Spleen (tissue), 11 donors: ENCODE measurements around the gene SEPSECS. TPM values are rescaled to one million over a fixed set of nuclear protein-coding genes. Genes with fewer than 3 reads are reported as not detected.

ENCODE experiments used
- DNase-seq: peaks from one replicate; pipeline ENCODE4 v3.0.0-alpha.2; 2020
- H3K27ac ChIP-seq, 8 donors: fragments of 200-600 bp; sonication (generic) in 7 of 8; 1 replicate in 4 of 8; 2 replicates in 4 of 8; pipeline versions ENCODE4 v1.5.0 to v1.8.0; 2016 to 2021; ENCODE audit warnings: inconsistent platforms in 4 of 8, mild to moderate bottlenecking in 4 of 8, moderate library complexity in 1 of 8
- H3K27me3 ChIP-seq, 7 donors: fragments of 200-600 bp; sonication (generic) in 6 of 7; replicated peaks in 1 of 7; 1 replicate in 4 of 7; 2 replicates in 3 of 7; pipeline versions ENCODE4 v1.5.0 to v1.8.0; 2016 to 2021; ENCODE audit warnings: inconsistent platforms in 3 of 7, mild to moderate bottlenecking in 1 of 7
- H3K36me3 ChIP-seq, 6 donors: fragments of 200-600 bp; sonication (generic) in 5 of 6; 1 replicate in 4 of 6; 2 replicates in 2 of 6; pipeline versions ENCODE4 v1.5.0 to v1.8.0; 2016 to 2021; ENCODE audit warnings: inconsistent platforms in 2 of 6
- H3K4me1 ChIP-seq, 6 donors: fragments of 200-600 bp; sonication (generic) in 5 of 6; 1 replicate in 3 of 6; 2 replicates in 3 of 6; pipeline versions ENCODE4 v1.5.0 to v1.8.0; 2016 to 2021; ENCODE audit warnings: inconsistent platforms in 3 of 6
- H3K4me3 ChIP-seq, 8 donors: fragments of 200-600 bp; sonication (generic) in 7 of 8; 1 replicate in 4 of 8; 2 replicates in 4 of 8; pipeline versions ENCODE4 v1.5.0 to v1.8.0; 2016 to 2021; ENCODE audit warnings: inconsistent platforms in 4 of 8, mild to moderate bottlenecking in 4 of 8, moderate library complexity in 2 of 8
- H3K9me3 ChIP-seq, 8 donors: fragments of 200-600 bp; sonication (generic) in 7 of 8; 1 replicate in 4 of 8; 2 replicates in 4 of 8; pipeline versions ENCODE4 v1.5.0 to v1.8.0; 2016 to 2021; ENCODE audit warnings: inconsistent platforms in 4 of 8
- CTCF ChIP-seq, 11 experiments: fragments of 200-600 bp in 7 of 11; fragments of 450-650 bp in 4 of 11; sonication (generic) in 4 of 11; IDR thresholded peaks in 8 of 11; conservative IDR thresholded peaks in 3 of 11; 1 replicate in 7 of 11; 2 replicates in 4 of 11; pipeline versions ENCODE4 v1.4.0 to v1.8.0; 2016 to 2021; ENCODE audit warnings: antibody characterized with exemption in 11 of 11, inconsistent platforms in 4 of 11, mild to moderate bottlenecking in 1 of 11
- POLR2A ChIP-seq, 3 donors: fragments of 450-650 bp; IDR thresholded peaks; one replicate each; pipeline ENCODE4 v1.5.1; 2017; ENCODE audit warnings: antibody characterized with exemption in 3 of 3, mild to moderate bottlenecking in 1 of 3
- POLR2AphosphoS5 ChIP-seq, 3 donors: sonication (generic); formaldehyde crosslinking; IDR thresholded peaks; one replicate each; pipeline ENCODE4 v1.5.1; 2017; ENCODE audit warnings: antibody characterized with exemption in 3 of 3
- WGBS, 5 donors: extraction: QIAGEN DNeasy Blood & Tissue Kit in 3 of 5; methylation state at CpG; one replicate each; pipeline versions ENCODE4 v1.1.5 to v1.1.7; 2013 to 2018; 5-methylcytosine and 5-hydroxymethylcytosine counted together
- intact Hi-C: fragments of 100-400 bp; cut with DNase I; formaldehyde crosslinking; loops from one replicate; pipeline ENCODE4 v1.15.0; 2023; ENCODE audit warnings: low total_unique reads
- polyA plus RNA-seq, 3 donors: library from polyadenylated mRNA; stranded (reverse); fragments of 200-250 nt; gene quantifications; one replicate each; pipeline ENCODE4 v1.2.1, GENCODE V29; 2013
- total RNA-seq, 7 donors: library from RNA; depleted of rRNA in 3 of 7; stranded (reverse); fragments of >200 nt in 3 of 7; fragmentation: NEBNext Ultra II Directional in 4 of 7; extraction: Animal tissue kit (Norgen Biotek cat#: 25700) in 4 of 7; gene quantifications; one replicate each; pipeline versions ENCODE4 v1.1.0 to v1.2.1, GENCODE V29; 2016 to 2021
- donor health status: healthy with polysubstance abuse.
- donor health status: DM: no; HTN: no; CAD: no; lungs with moderate emphysema.
- donor health status: DM: no; HTN: no; CAD: no.
- donor health status: Bipolar disorder and iron deficiency.
- donor health status: healthy.
- donor health status: DM: no; HTN: no; CAD: no.
- donor health status: DM: yes; HTN: yes; CAD: no.

SEPSECS gene
- total and polyA plus RNA-seq, 10 donors = 4.8 to 15.2 (median 11.3) TPM

DNA sequence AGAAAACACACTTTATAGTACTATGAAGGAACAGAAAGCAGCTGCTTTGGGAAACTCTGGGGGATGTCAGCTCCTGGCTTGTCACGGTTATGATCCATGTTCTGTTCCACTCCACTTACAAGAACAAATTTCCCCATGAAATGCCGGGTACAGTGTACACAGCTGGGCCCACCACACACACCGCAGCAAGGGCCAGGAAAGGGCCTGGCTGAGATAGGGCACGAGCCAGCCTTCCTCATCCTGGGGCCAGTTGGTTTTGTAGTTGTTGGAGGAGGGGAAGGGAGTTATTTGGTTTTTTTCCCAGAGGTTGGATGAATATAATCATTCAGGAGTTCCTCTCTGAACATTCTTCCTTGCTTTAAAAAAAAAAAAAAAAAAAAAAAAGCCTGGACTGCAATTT lies 56.8 kb downstream of the SEPSECS start:
- Histone ChIP-seq H3K4me3 (no peak overlapping the region), H3K4me1 (no peaks in the 10 kb centered on the region), H3K36me3 (no peaks in the 10 kb centered on the region), H3K9me3 (peaks cover 0 to 9% (median 0%) of the 10 kb centered on the region in 8 donors), H3K27me3 (no peaks in the 10 kb centered on the region), H3K27ac (no peak overlapping the region)
- no peak for TF ChIP-seq CTCF (IDR thresholded peaks at IDR 0.05 in 8 of 11, conservative IDR thresholded peaks at IDR 0.05 in 3 of 11)
- TF ChIP-seq POLR2AphosphoS5 (IDR thresholded peaks at IDR 0.05) = no peak
- no peak for TF ChIP-seq POLR2A (IDR thresholded peaks at IDR 0.05)
- DNase-seq = no peak
- WGBS, 5 donors = 38 to 60% (median 50%) methylated on average over 4 of the region's 4 CpGs
- intact Hi-C loops = no loop called here

DNA sequence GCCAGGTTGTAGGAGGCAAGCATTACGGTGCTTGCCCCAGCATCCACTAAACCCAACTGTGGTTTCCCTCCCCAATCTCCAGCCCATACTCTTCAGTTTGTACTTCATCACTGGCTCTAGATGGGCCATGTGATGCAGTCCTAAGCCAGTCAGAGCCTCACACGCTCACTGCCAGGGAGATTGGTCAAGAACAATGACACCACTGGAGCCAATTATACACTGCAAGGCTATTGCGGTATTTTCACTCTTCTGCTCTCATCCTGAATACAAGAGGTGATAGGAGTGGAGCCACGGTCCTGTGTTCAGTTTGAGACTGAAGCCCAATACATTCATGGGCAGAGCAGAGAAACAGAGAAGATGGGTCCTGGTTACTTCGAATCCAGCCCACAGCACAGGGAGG lies 58.4 kb downstream of the SEPSECS start:
- 88 to 96% (median 93%) methylated on average over 5 of the region's 5 CpGs for WGBS, 5 donors
- Histone ChIP-seq H3K9me3 (peaks cover 0 to 9% (median 0%) of the 10 kb centered on the region in 8 donors), H3K27me3 (peaks cover 0 to 1% (median 0%) of the 10 kb centered on the region in 7 donors), H3K27ac (no peak overlapping the region), H3K4me1 (no peaks in the 10 kb centered on the region), H3K36me3 (no peaks in the 10 kb centered on the region), H3K4me3 (no peak overlapping the region)
- no peak for DNase-seq
- TF ChIP-seq POLR2AphosphoS5 (IDR thresholded peaks at IDR 0.05) = no peak
- no peak for TF ChIP-seq CTCF (IDR thresholded peaks at IDR 0.05 in 8 of 11, conservative IDR thresholded peaks at IDR 0.05 in 3 of 11)
- no peak for TF ChIP-seq POLR2A (IDR thresholded peaks at IDR 0.05)
- intact Hi-C loops = no loop called here

DNA sequence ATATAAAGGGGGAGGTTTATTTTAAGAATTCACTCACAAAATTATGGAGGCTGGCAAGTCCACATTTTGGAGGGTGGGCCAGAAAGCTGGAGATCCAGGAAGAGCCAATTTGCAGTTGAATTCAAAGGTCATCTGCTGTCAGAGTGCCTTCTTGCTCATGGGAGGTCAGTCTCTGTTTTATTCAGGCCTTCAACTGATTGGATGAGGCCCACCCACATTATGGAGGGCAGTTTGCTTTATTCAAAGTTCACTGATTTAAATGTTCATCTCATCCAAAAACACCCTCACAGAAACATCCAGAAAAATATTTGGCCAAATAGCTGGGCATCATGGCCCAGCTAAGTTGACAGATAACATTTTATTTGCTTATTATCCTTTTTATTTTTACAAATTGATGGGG lies 59.5 kb downstream of the SEPSECS start:
- no peaks in the 10 kb centered on the region for H3K36me3 ChIP-seq
- TF ChIP-seq POLR2A (IDR thresholded peaks at IDR 0.05) (no peak), POLR2AphosphoS5 (IDR thresholded peaks at IDR 0.05) (no peak), CTCF (IDR thresholded peaks at IDR 0.05 in 8 of 11, conservative IDR thresholded peaks at IDR 0.05 in 3 of 11) (no peak)
- no peak overlapping the region for H3K4me3 ChIP-seq
- intact Hi-C loops = no loop called here
- DNase-seq = no peak
- peaks cover 0 to 12% (median 0%) of the 10 kb centered on the region in 7 donors for H3K27me3 ChIP-seq
- no peaks in the 10 kb centered on the region for H3K4me1 ChIP-seq
- H3K27ac ChIP-seq = no peak overlapping the region
- H3K9me3 ChIP-seq = peaks cover 0 to 9% (median 0%) of the 10 kb centered on the region in 8 donors

DNA sequence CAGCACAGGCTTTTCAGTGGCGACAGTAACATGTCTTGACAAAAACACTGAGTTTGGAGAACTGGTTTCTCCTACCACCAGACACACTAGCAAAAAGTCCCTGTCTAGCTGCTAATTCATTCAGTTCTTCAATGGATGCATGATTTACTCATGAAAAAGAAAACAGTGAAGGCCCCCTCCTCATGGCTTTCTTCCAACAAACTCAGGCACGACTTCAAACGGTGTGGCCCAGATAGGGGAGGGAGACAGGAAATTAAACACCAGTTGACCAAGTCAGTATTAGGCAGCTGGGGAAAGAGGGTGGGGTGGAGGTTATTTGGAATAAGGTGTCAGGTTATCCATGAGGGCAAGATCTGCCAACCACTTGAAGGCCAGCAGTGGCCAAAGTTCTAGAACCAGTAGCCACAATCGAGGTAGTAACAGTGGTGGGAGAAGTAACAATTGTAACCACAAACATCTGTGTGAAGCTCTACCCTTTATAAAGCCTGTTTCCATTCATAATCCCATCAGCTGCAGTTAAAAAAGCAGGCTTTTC lies 60.2 kb downstream of the SEPSECS start:
- Histone ChIP-seq H3K4me3 (no peak overlapping the region), H3K4me1 (no peaks in the 10 kb centered on the region), H3K36me3 (no peaks in the 10 kb centered on the region), H3K27ac (no peak overlapping the region), H3K9me3 (peaks cover 0 to 9% (median 0%) of the 10 kb centered on the region in 8 donors), H3K27me3 (peaks cover 0 to 12% (median 0%) of the 10 kb centered on the region in 7 donors)
- 53 to 74% (median 63%) methylated on average over 4 of the region's 4 CpGs for WGBS, 5 donors
- TF ChIP-seq CTCF (IDR thresholded peaks at IDR 0.05 in 8 of 11, conservative IDR thresholded peaks at IDR 0.05 in 3 of 11) (no peak), POLR2A (IDR thresholded peaks at IDR 0.05) (no peak), POLR2AphosphoS5 (IDR thresholded peaks at IDR 0.05) (no peak)
- no peak for DNase-seq
- intact Hi-C loops = no loop called here
